Measurements from ENCODE around the gene PRKCZ.

Gene PRKCZ

GRCh38 chr1:2210084-2210653 is 160.0 kb downstream of the PRKCZ start:
- DNase-seq (ENCODE audit: low read depth) = no peak

- DNase-seq (ENCODE audit: low read depth) = no peak
Measured at GRCh38 chr1:2210786-2211185, 160.6 kb downstream of the PRKCZ start.

GRCh38 chr1:2212274-2212531 is 162.0 kb downstream of the PRKCZ start:
- no peak for DNase-seq (ENCODE audit: low read depth)

- DNase-seq (ENCODE audit: low read depth) = peak; percentile 39
Measured at GRCh38 chr1:2212532-2213491, 162.6 kb downstream of the PRKCZ start.

- no peak for DNase-seq (ENCODE audit: low read depth)
Measured at GRCh38 chr1:2213576-2214505, 163.6 kb downstream of the PRKCZ start.

GRCh38 chr1:2214541-2215241 is 164.5 kb downstream of the PRKCZ start:
- DNase-seq (ENCODE audit: low read depth) = no peak

- no peak for DNase-seq (ENCODE audit: low read depth)
Measured at GRCh38 chr1:2215329-2215728, 165.1 kb downstream of the PRKCZ start.

GRCh38 chr1:2215909-2216766 is 165.9 kb downstream of the PRKCZ start:
- DNase-seq (ENCODE audit: low read depth) = no peak

- DNase-seq (ENCODE audit: low read depth) = no peak
Measured at GRCh38 chr1:2216767-2217058, 166.5 kb downstream of the PRKCZ start.

GRCh38 chr1:2221271-2221670 is 171.1 kb downstream of the PRKCZ start:
- DNase-seq (ENCODE audit: low read depth) = no peak

- no peak for DNase-seq (ENCODE audit: low read depth)
Measured at GRCh38 chr1:2224170-2224584, 174.0 kb downstream of the PRKCZ start.

GRCh38 chr1:2224631-2225428 is 174.6 kb downstream of the PRKCZ start:
- DNase-seq (ENCODE audit: low read depth) = no peak

- no peak for DNase-seq (ENCODE audit: low read depth)
Measured at GRCh38 chr1:2226525-2227345, 176.5 kb downstream of the PRKCZ start.

GRCh38 chr1:2227346-2228156 is 177.3 kb downstream of the PRKCZ start:
- DNase-seq (ENCODE audit: low read depth) = peak; percentile 91

- no peak for DNase-seq (ENCODE audit: low read depth)
Measured at GRCh38 chr1:2228157-2228594, 178.0 kb downstream of the PRKCZ start, which contains the start of gene SKI. Gene SKI (plus strand): TSS chr1:2228319. CDS start chr1:2228767, 448 bp downstream.

GRCh38 chr1:2228694-2229036 is 178.5 kb downstream of the PRKCZ start:
- no peak for DNase-seq (ENCODE audit: low read depth)

GRCh38 chr1:2229037-2229864 is 179.0 kb downstream of the PRKCZ start:
- peak; percentile 36 for DNase-seq (ENCODE audit: low read depth)
